PC-9 (cell line): ENCODE measurements around the gene TMEM164.

Experiments used
- EZH2 ChIP-seq: fragments of 200-600 bp; sonication (generic); IDR thresholded peaks from 2 replicates; pipeline ENCODE4 v1.8.0; 2017; ENCODE audit warnings: antibody characterized with exemption, low read depth
- TF ChIP-seq, protein P1 (sequence below): fragments of 200-600 bp; sonication (generic); conservative IDR thresholded peaks from 2 replicates; pipeline ENCODE4 v1.6.1; 2017; ENCODE audit warnings: mixed run types, antibody characterized with exemption, mild to moderate bottlenecking, moderate library complexity

DNA sequence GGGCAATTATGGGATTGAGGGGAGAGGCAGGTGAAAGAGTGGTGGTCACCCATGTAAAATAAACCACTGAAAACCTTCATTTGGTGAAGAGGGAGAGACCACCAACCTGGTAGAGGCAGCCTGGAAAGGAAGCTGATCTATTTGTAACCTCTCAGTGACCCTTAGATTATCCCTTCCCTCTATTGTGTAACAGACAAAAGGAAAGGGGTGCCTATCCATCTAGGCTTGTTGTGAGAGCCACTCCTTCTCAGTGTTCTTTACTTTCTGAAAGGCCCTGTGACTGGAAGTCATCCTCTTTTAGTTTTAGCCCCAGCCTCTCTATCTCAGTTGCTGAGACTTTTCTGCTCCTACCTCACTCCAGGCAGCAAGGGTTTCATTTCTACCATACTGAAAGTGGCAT, 142.4 kb downstream of the TMEM164 start:
- TF ChIP-seq, protein P1, sequence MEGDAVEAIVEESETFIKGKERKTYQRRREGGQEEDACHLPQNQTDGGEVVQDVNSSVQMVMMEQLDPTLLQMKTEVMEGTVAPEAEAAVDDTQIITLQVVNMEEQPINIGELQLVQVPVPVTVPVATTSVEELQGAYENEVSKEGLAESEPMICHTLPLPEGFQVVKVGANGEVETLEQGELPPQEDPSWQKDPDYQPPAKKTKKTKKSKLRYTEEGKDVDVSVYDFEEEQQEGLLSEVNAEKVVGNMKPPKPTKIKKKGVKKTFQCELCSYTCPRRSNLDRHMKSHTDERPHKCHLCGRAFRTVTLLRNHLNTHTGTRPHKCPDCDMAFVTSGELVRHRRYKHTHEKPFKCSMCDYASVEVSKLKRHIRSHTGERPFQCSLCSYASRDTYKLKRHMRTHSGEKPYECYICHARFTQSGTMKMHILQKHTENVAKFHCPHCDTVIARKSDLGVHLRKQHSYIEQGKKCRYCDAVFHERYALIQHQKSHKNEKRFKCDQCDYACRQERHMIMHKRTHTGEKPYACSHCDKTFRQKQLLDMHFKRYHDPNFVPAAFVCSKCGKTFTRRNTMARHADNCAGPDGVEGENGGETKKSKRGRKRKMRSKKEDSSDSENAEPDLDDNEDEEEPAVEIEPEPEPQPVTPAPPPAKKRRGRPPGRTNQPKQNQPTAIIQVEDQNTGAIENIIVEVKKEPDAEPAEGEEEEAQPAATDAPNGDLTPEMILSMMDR, result no peak
- no peak for TF ChIP-seq EZH2
